AG08395 (cell line): ENCODE data around the gene STOM.
A peak's percentile ranks its signal among the peaks of the same experiment; 100 is the strongest.
"Not testable (repeated sequence)": the region's sequence is repeated elsewhere in the genome, so short reads cannot be mapped to it uniquely, and the experiment has no call there.

Experiments
- DNase-seq: peaks from one replicate; pipeline ENCODE4 v3.0.0; 2012; ENCODE audit warnings: mixed read lengths, low spot score

The STOM gene

DNA sequence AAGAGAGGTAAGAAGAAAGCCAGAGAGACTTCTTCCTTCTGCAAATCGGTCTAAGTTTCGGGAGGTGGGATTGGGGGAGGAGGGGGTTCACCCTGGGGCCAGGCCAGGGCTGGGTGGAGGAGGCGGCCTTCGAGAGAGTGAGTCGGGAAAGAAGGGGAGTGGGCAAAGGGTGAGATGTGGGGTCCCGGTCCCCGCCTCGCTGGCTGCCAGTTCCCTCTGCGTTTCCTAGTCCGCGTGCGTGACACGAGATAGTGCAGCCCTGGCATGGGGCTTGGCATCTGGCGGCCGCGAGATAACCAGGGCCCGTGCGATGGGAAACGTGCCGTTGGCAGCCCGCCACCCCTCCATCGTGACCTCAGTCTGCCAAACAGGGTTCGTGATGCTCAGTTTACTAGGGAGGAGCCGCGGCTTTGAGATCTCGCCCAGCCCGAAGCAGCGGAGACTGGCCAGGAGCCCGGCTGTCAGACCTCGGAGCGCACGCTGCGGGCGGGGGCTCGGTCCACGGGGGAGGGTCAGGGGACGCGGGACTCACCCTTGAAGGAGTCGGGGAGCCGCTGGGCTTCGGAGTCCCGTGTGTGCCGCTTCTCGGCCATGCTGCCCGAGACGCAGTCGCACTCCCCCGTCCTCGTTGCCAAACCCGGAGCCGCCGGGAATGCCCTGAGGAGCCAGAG is at the start of gene STOM:
Gene STOM (minus strand): TSS at position 656 of the 671 bp plus-strand sequence. CDS start 63 bp downstream, at position 593.
- peak; percentile 81 for DNase-seq

GRCh38 chr9:121411993-121412392 is 41.9 kb upstream of the STOM start:
- no peak for DNase-seq

DNA sequence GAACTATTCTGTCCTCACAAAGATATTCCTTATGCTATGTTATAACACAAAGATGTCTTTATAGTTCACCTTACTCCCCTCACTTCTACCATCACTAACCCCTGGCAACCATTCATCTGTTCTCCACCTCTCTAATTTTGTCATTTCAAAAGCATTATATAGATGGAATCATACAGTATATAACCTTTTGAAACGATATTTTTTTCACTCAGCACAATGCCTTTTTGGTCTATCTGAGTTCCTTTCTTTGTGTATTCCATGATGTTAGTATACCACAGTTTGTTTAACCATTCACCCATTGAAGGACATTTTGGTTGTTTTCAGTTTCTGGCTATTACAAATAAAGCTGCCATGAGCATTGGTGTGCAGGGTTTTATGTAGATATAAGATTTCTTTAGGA is 35.8 kb upstream of the STOM start:
- no peak for DNase-seq

- no peak for DNase-seq
Observed at GRCh38 chr9:121404906-121405305, 34.9 kb upstream of the STOM start.

GRCh38 chr9:121399883-121400607 is 30.0 kb upstream of the STOM start:
- DNase-seq = peak; percentile 63

GRCh38 chr9:121399126-121399882 is 29.3 kb upstream of the STOM start:
- DNase-seq = no peak

GRCh38 chr9:121398374-121398773 is 28.3 kb upstream of the STOM start:
- peak; percentile 91 for DNase-seq

- DNase-seq = not testable (repeated sequence)
Observed at GRCh38 chr9:121397277-121397676, 27.2 kb upstream of the STOM start.

- DNase-seq = no peak
Observed at GRCh38 chr9:121395558-121395957, 25.5 kb upstream of the STOM start.

- no peak for DNase-seq
Observed at GRCh38 chr9:121394292-121394691, 24.2 kb upstream of the STOM start.

DNA sequence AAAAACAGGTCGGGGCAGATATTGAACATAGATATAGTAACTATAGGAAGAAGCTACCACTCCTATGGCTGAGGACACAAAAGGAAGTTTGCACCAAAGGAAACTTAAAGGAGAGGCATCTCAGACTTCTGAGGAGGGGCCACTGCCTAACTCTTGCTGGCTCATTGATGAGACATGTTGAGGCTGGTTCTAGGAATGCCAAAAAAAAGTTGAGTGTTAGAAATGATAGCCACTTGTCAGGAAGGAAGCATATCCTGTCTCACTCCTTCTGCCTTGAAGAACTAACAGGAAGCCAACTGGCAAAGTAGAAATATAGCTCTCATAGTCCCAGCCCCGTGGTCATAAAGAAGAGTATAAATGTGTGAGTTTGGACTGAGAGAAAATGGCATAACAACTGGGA is 23.3 kb upstream of the STOM start:
- peak; percentile 32 for DNase-seq

GRCh38 chr9:121390372-121390771 is 20.3 kb upstream of the STOM start:
- DNase-seq = no peak

- DNase-seq = peak; percentile 23
Observed at GRCh38 chr9:121388140-121388905, 18.3 kb upstream of the STOM start.

DNA sequence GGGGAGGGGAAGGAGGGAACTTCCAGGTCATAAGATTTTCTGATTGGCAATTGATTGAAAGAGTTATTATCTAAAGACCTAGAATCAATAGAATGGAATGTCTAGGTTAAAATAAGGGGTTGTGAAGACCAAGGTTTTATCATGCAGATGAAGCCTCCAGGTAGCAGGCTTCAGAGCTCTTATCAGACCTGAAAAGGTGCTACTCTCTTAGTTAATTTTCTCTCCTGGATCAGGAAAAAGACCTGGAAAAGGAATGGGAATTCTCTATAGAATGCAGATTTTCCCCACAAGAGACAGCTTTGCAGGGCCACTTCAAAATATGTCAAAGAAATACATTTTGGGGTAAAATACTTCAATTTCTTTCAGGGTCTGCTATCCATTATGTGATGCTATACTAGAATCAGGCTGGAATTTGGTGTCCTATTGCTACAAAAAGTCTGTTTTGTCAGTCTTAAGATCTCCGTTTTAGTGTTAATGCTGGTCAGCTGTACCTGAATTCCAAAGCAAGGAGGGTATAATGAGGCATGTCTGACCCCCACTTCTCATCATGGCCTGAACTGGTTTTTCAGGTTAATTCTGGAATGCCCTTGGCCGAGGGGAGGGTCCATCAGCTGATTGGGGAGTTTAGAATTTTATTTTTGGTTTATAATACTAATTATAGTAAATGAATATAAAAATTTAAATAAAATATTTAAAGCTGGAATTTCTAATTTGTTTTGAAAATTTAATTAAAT is 16.6 kb upstream of the STOM start:
- no peak for DNase-seq

GRCh38 chr9:121383715-121384114 is 13.7 kb upstream of the STOM start:
- DNase-seq = no peak

GRCh38 chr9:121380846-121381245 is 10.8 kb upstream of the STOM start:
- no peak for DNase-seq

DNA sequence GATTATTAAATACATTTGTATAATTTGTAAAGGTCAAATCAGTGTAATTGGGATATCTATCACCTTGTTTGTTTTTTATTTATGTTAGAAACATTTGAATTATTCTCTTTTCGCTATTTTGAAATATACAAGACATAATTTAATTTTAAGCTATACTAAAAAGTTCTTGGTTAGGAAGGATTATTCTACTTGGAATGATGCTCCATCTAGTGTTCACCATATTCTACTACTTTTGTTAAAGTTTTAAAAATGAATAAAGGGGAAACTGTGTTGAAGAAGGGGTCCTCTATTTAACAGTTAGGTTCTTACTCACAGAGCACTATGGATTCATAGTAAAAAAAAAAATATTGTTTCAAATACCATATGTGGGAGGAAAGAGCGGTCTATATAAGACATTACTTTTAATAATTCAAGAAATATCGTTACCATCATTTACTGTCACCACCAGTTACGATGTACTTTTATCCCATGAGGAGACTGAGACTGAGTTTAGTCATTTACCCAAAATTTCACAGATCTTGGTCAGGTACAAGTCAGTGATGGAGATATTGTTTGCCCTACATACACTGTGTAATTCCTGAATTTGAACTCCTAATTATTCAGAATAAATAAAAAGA is 6.3 kb upstream of the STOM start:
- peak; percentile 31 for DNase-seq

DNA sequence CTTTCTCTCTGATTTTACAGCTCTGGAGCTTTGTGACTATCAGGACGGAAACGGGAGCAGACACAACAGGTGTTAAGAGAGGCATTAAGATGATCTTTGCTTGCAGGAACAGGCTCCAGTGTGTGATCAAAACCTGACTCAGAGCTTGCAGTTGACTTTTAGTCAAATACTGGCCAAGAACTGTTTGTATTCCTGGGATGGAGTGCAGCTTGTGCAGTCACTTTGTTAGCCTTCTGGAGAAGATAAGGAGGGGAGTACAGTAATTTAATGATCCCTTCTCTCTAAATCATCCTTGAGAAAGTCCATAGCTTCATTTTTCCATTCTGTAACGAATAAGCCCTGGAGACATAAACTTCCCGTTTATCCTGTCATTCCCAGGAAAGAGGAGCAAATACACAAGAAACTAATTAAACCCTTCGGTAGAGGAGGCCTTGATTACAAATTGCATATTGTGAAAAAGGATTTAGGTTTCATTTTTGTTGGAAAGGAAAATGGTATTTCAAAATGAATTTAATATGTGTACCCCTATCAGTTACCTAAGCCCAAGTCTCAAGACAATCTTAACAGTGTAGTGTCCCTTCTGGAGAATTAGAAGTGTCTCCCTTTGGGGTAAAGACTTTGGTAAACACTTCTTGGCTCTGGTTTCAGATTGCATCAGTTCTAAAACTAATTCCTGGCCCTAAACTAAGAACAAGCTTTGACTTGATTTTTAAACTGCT is 3.1 kb upstream of the STOM start:
- no peak for DNase-seq

- DNase-seq = no peak
Observed at GRCh38 chr9:121372239-121373010, 2.4 kb upstream of the STOM start.
